Measurements from ENCODE around the gene PWP2. TPM values are rescaled to one million over a fixed set of nuclear protein-coding genes. Genes with fewer than 3 reads are reported as not detected.
"Not testable (repeated sequence)": the region's sequence is repeated elsewhere in the genome, so short reads cannot be mapped to it uniquely, and the experiment has no call there.

Gene PWP2
- total RNA-seq, 1 donor from 2014 or later, result 14.7 TPM

GRCh38 chr21:44170863-44171262 lies 63.7 kb downstream of the PWP2 start:
- not testable (repeated sequence) for DNase-seq (ENCODE audit: low read depth); FAIRE-seq; H3K36me3 ChIP-seq (ENCODE audit: control insufficient read depth, insufficient read depth, low read length); H3K27me3 ChIP-seq (ENCODE audit: control insufficient read depth, insufficient read depth, low read length); H3K4me3 ChIP-seq (ENCODE audit: low read depth, low read length)

GRCh38 chr21:44171962-44172572 lies 64.9 kb downstream of the PWP2 start:
- H3K4me3 ChIP-seq (ENCODE audit: low read depth, low read length); H3K36me3 ChIP-seq (ENCODE audit: control insufficient read depth, insufficient read depth, low read length); FAIRE-seq; H3K27me3 ChIP-seq (ENCODE audit: control insufficient read depth, insufficient read depth, low read length); DNase-seq (ENCODE audit: low read depth): not testable (repeated sequence)

- not testable (repeated sequence) for H3K27me3 ChIP-seq (ENCODE audit: control insufficient read depth, insufficient read depth, low read length); H3K4me3 ChIP-seq (ENCODE audit: low read depth, low read length); H3K36me3 ChIP-seq (ENCODE audit: control insufficient read depth, insufficient read depth, low read length); FAIRE-seq; DNase-seq (ENCODE audit: low read depth)
These were observed 65.5 kb downstream of the PWP2 start for GRCh38 chr21:44172741-44173140.

- H3K4me3 ChIP-seq (ENCODE audit: low read depth, low read length); H3K36me3 ChIP-seq (ENCODE audit: control insufficient read depth, insufficient read depth, low read length); FAIRE-seq; DNase-seq (ENCODE audit: low read depth); H3K27me3 ChIP-seq (ENCODE audit: control insufficient read depth, insufficient read depth, low read length): not testable (repeated sequence)
These were observed 68.0 kb downstream of the PWP2 start for GRCh38 chr21:44175189-44175588.

GRCh38 chr21:44176127-44176526 lies 68.9 kb downstream of the PWP2 start:
- H3K27me3 ChIP-seq (ENCODE audit: control insufficient read depth, insufficient read depth, low read length); H3K36me3 ChIP-seq (ENCODE audit: control insufficient read depth, insufficient read depth, low read length); H3K4me3 ChIP-seq (ENCODE audit: low read depth, low read length); FAIRE-seq; DNase-seq (ENCODE audit: low read depth): not testable (repeated sequence)

Other genes with a start within 250 kb of the PWP2 start
- gene AGPAT3, start 242.2 kb upstream of the PWP2 start, total RNA-seq, result 40.5 and 47.5 TPM in 2 replicates
- gene TRAPPC10, start 95.1 kb upstream of the PWP2 start, total RNA-seq, result 16.8 and 21.6 TPM in 2 replicates
- gene GATD3, start 26.3 kb downstream of the PWP2 start, total RNA-seq, result 15.5 and 21.0 TPM in 2 replicates
- gene ICOSLG, start 133.5 kb downstream of the PWP2 start, total RNA-seq, result 0.26 and 1.5 TPM in 2 replicates
- not detected in 2 replicates for gene DNMT3L, start 154.5 kb downstream of the PWP2 start, total RNA-seq
- not detected in 2 replicates for gene AIRE, start 178.5 kb downstream of the PWP2 start, total RNA-seq
- gene PFKL, start 192.7 kb downstream of the PWP2 start, total RNA-seq, result 148 and 228 TPM in 2 replicates
- gene CFAP410, start 232.0 kb downstream of the PWP2 start, total RNA-seq, result 5.4 and 6.1 TPM in 2 replicates
- under 0.01 TPM in 1 of 2 replicates, not detected in the other for gene TRPM2, start 246.2 kb downstream of the PWP2 start, total RNA-seq

Data from bronchial epithelial cell (primary cell).